Spleen (tissue), 11 donors: ENCODE data around the gene INPP5B. TPM values are rescaled to one million over a fixed set of nuclear protein-coding genes. Genes with fewer than 3 reads are reported as not detected.

Experiments used
- DNase-seq: peaks from one replicate; pipeline ENCODE4 v3.0.0-alpha.2; 2020
- H3K27ac ChIP-seq, 8 donors: fragments of 200-600 bp; sonication (generic) in 7 of 8; 1 replicate in 4 of 8; 2 replicates in 4 of 8; pipeline versions ENCODE4 v1.5.0 to v1.8.0; 2016 to 2021; ENCODE audit warnings: inconsistent platforms in 4 of 8, mild to moderate bottlenecking in 4 of 8, moderate library complexity in 1 of 8
- H3K27me3 ChIP-seq, 7 donors: fragments of 200-600 bp; sonication (generic) in 6 of 7; replicated peaks in 1 of 7; 1 replicate in 4 of 7; 2 replicates in 3 of 7; pipeline versions ENCODE4 v1.5.0 to v1.8.0; 2016 to 2021; ENCODE audit warnings: inconsistent platforms in 3 of 7, mild to moderate bottlenecking in 1 of 7
- H3K36me3 ChIP-seq, 6 donors: fragments of 200-600 bp; sonication (generic) in 5 of 6; 1 replicate in 4 of 6; 2 replicates in 2 of 6; pipeline versions ENCODE4 v1.5.0 to v1.8.0; 2016 to 2021; ENCODE audit warnings: inconsistent platforms in 2 of 6
- H3K4me1 ChIP-seq, 6 donors: fragments of 200-600 bp; sonication (generic) in 5 of 6; 1 replicate in 3 of 6; 2 replicates in 3 of 6; pipeline versions ENCODE4 v1.5.0 to v1.8.0; 2016 to 2021; ENCODE audit warnings: inconsistent platforms in 3 of 6
- H3K4me3 ChIP-seq, 8 donors: fragments of 200-600 bp; sonication (generic) in 7 of 8; 1 replicate in 4 of 8; 2 replicates in 4 of 8; pipeline versions ENCODE4 v1.5.0 to v1.8.0; 2016 to 2021; ENCODE audit warnings: inconsistent platforms in 4 of 8, mild to moderate bottlenecking in 4 of 8, moderate library complexity in 2 of 8
- H3K9me3 ChIP-seq, 8 donors: fragments of 200-600 bp; sonication (generic) in 7 of 8; 1 replicate in 4 of 8; 2 replicates in 4 of 8; pipeline versions ENCODE4 v1.5.0 to v1.8.0; 2016 to 2021; ENCODE audit warnings: inconsistent platforms in 4 of 8
- CTCF ChIP-seq, 11 experiments: fragments of 200-600 bp in 7 of 11; fragments of 450-650 bp in 4 of 11; sonication (generic) in 4 of 11; IDR thresholded peaks in 8 of 11; conservative IDR thresholded peaks in 3 of 11; 1 replicate in 7 of 11; 2 replicates in 4 of 11; pipeline versions ENCODE4 v1.4.0 to v1.8.0; 2016 to 2021; ENCODE audit warnings: antibody characterized with exemption in 11 of 11, inconsistent platforms in 4 of 11, mild to moderate bottlenecking in 1 of 11
- POLR2A ChIP-seq, 3 donors: fragments of 450-650 bp; IDR thresholded peaks; one replicate each; pipeline ENCODE4 v1.5.1; 2017; ENCODE audit warnings: antibody characterized with exemption in 3 of 3, mild to moderate bottlenecking in 1 of 3
- POLR2AphosphoS5 ChIP-seq, 3 donors: sonication (generic); formaldehyde crosslinking; IDR thresholded peaks; one replicate each; pipeline ENCODE4 v1.5.1; 2017; ENCODE audit warnings: antibody characterized with exemption in 3 of 3
- WGBS, 5 donors: extraction: QIAGEN DNeasy Blood & Tissue Kit in 3 of 5; methylation state at CpG; one replicate each; pipeline versions ENCODE4 v1.1.5 to v1.1.7; 2013 to 2018; 5-methylcytosine and 5-hydroxymethylcytosine counted together
- intact Hi-C: fragments of 100-400 bp; cut with DNase I; formaldehyde crosslinking; loops from one replicate; pipeline ENCODE4 v1.15.0; 2023; ENCODE audit warnings: low total_unique reads
- polyA plus RNA-seq, 3 donors: library from polyadenylated mRNA; stranded (reverse); fragments of 200-250 nt; gene quantifications; one replicate each; pipeline ENCODE4 v1.2.1, GENCODE V29; 2013
- total RNA-seq, 7 donors: library from RNA; depleted of rRNA in 3 of 7; stranded (reverse); fragments of >200 nt in 3 of 7; fragmentation: NEBNext Ultra II Directional in 4 of 7; extraction: Animal tissue kit (Norgen Biotek cat#: 25700) in 4 of 7; gene quantifications; one replicate each; pipeline versions ENCODE4 v1.1.0 to v1.2.1, GENCODE V29; 2016 to 2021
- donor health status: healthy with polysubstance abuse.
- donor health status: DM: no; HTN: no; CAD: no; lungs with moderate emphysema.
- donor health status: DM: no; HTN: no; CAD: no.
- donor health status: Bipolar disorder and iron deficiency.
- donor health status: healthy.
- donor health status: DM: no; HTN: no; CAD: no.
- donor health status: DM: yes; HTN: yes; CAD: no.

Gene INPP5B
- total and polyA plus RNA-seq, 10 donors: 11.4 to 70.7 (median 36.7) TPM

GRCh38 chr1:37989361-37989930 is 42.6 kb upstream of the INPP5B start:
- DNase-seq: peak; percentile 89
- Histone ChIP-seq H3K4me3 (peak overlapping the region; percentile 69 to 97 (median 95)), H3K9me3 (no peaks in the 10 kb centered on the region), H3K36me3 (peaks cover 3 to 36% (median 33%) of the 10 kb centered on the region in 6 donors), H3K4me1 (peaks cover 12 to 37% (median 25%) of the 10 kb centered on the region in 6 donors), H3K27me3 (no peaks in the 10 kb centered on the region), H3K27ac (peak overlapping the region; percentile 63 to 89 (median 77))
- TF ChIP-seq POLR2AphosphoS5 (IDR thresholded peaks at IDR 0.05) (no peak), CTCF (IDR thresholded peaks at IDR 0.05 in 8 of 11, conservative IDR thresholded peaks at IDR 0.05 in 3 of 11) (no peak), POLR2A (IDR thresholded peaks at IDR 0.05) (no peak)
- intact Hi-C loops: no loop called here
- WGBS, 5 donors: 0 to 1% (median 0%) methylated on average over 26 to 30 of the region's 30 CpGs

GRCh38 chr1:37987679-37988078 is 40.8 kb upstream of the INPP5B start:
- Histone ChIP-seq H3K27me3 (no peaks in the 10 kb centered on the region), H3K4me3 (no peak overlapping the region), H3K27ac (no peak overlapping the region), H3K36me3 (peaks cover 3 to 54% (median 51%) of the 10 kb centered on the region in 6 donors), H3K4me1 (peaks cover 12 to 37% (median 24%) of the 10 kb centered on the region in 6 donors), H3K9me3 (no peaks in the 10 kb centered on the region)
- intact Hi-C loops: no loop called here
- DNase-seq: no peak
- 43 to 76% (median 57%) methylated on average over 1 of the region's 1 CpG for WGBS, 5 donors
- TF ChIP-seq POLR2AphosphoS5 (IDR thresholded peaks at IDR 0.05) (no peak), POLR2A (IDR thresholded peaks at IDR 0.05) (no peak), CTCF (IDR thresholded peaks at IDR 0.05 in 8 of 11, conservative IDR thresholded peaks at IDR 0.05 in 3 of 11) (no peak)

- no peak overlapping the region for H3K27ac ChIP-seq
- DNase-seq: no peak
- TF ChIP-seq POLR2AphosphoS5 (IDR thresholded peaks at IDR 0.05): no peak
- no peak for TF ChIP-seq POLR2A (IDR thresholded peaks at IDR 0.05)
- TF ChIP-seq CTCF (IDR thresholded peaks at IDR 0.05 in 8 of 11, conservative IDR thresholded peaks at IDR 0.05 in 3 of 11): no peak
- 95 to 97% (median 96%) methylated on average over 2 of the region's 2 CpGs for WGBS, 5 donors
- no peaks in the 10 kb centered on the region for H3K9me3 ChIP-seq
- H3K36me3 ChIP-seq: peaks cover 6 to 95% (median 91%) of the 10 kb centered on the region in 6 donors
- peaks cover 4 to 17% (median 10%) of the 10 kb centered on the region in 6 donors for H3K4me1 ChIP-seq
- H3K4me3 ChIP-seq: no peak overlapping the region
- no peaks in the 10 kb centered on the region for H3K27me3 ChIP-seq
- intact Hi-C loops: no loop called here
Observed at GRCh38 chr1:37983546-37983945, 36.7 kb upstream of the INPP5B start.

GRCh38 chr1:37978541-37978940 is 31.7 kb upstream of the INPP5B start:
- H3K4me3 ChIP-seq: no peak overlapping the region
- peaks cover 0 to 6% (median 0%) of the 10 kb centered on the region in 6 donors for H3K4me1 ChIP-seq
- WGBS, 5 donors: 88 to 92% (median 90%) methylated on average over 4 of the region's 4 CpGs
- DNase-seq: no peak
- H3K36me3 ChIP-seq: peaks cover 5 to 100% (median 99%) of the 10 kb centered on the region in 6 donors
- no peaks in the 10 kb centered on the region for H3K27me3 ChIP-seq
- H3K9me3 ChIP-seq: peaks cover 0 to 4% (median 0%) of the 10 kb centered on the region in 8 donors
- no peak for TF ChIP-seq POLR2A (IDR thresholded peaks at IDR 0.05)
- TF ChIP-seq POLR2AphosphoS5 (IDR thresholded peaks at IDR 0.05): no peak
- no peak for TF ChIP-seq CTCF (IDR thresholded peaks at IDR 0.05 in 8 of 11, conservative IDR thresholded peaks at IDR 0.05 in 3 of 11)
- intact Hi-C loops: no loop called here
- no peak overlapping the region for H3K27ac ChIP-seq
